IMR-90 (cell line): ENCODE results near the gene GPC6. TPM values are rescaled to one million over a fixed set of nuclear protein-coding genes. Genes with fewer than 3 reads are reported as not detected.
A peak's percentile ranks its signal among the peaks of the same experiment; 100 is the strongest.

ENCODE experiments used
- ATAC-seq: fragments of 200-7000 bp; cut with Tn5 transposase; 2 replicates; pipeline ENCODE4 v1.9.1; 2020; ENCODE audit warnings: low read depth, mild to moderate bottlenecking, moderate library complexity
- BruUV-seq: library from RNA; stranded (reverse); fragments of 400-500 nt; replicated peaks from 2 replicates; lab custom pipeline; 2021; lab: Mats Ljungman, UMichigan
- CTCF ChIA-PET: fragments of 300-600 bp; formaldehyde crosslinking; extraction: SDS; loops from one replicate; lab custom pipeline; 2021; ENCODE audit warnings: antibody characterized with exemption; lab: Yijun Ruan, JAX
- POLR2A ChIA-PET: fragments of 300-600 bp; sonication (Branson Sonifier 250); formaldehyde crosslinking; loops from one replicate; lab custom pipeline; 2022; ENCODE audit warnings: antibody characterized with exemption; ENCODE audit not compliant: unreplicated experiment; lab: Charles Lee
- DNase-seq: peaks from one replicate; pipeline ENCODE4 v3.0.0; 2013
- H2AFZ ChIP-seq: replicated peaks from 2 replicates; pipeline ENCODE3; 2013; ENCODE audit warnings: low read length, mild to moderate bottlenecking; ENCODE audit not compliant: poor library complexity
- H2AK5ac ChIP-seq: 2 replicates; pipeline ENCODE4 v1.6.1; 2013; ENCODE audit warnings: low read depth, low read length, inconsistent platforms
- H2AK9ac ChIP-seq: replicated peaks from 2 replicates; pipeline ENCODE3; 2013; ENCODE audit warnings: mild to moderate bottlenecking, low read depth, low read length, moderate library complexity; ENCODE audit not compliant: poor library complexity
- H2BK120ac ChIP-seq: 2 replicates; pipeline ENCODE4 v1.6.1; 2013; ENCODE audit warnings: low read depth, low read length, inconsistent platforms
- H2BK15ac ChIP-seq: 3 replicates; pipeline ENCODE4 v1.6.1; 2013; ENCODE audit warnings: low read depth, low read length, inconsistent platforms
- H2BK20ac ChIP-seq: 2 replicates; pipeline ENCODE4 v1.6.1; 2013; ENCODE audit warnings: low read depth, mild to moderate bottlenecking, inconsistent platforms, low read length, moderate library complexity
- H2BK5ac ChIP-seq: 2 replicates; pipeline ENCODE4 v1.6.1; 2013; ENCODE audit warnings: mild to moderate bottlenecking, low read depth, low read length, inconsistent platforms; ENCODE audit not compliant: poor library complexity, severe bottlenecking
- H3K14ac ChIP-seq: replicated peaks from 2 replicates; pipeline ENCODE4 v1.6.1; 2013; ENCODE audit warnings: low read depth, low read length, inconsistent platforms
- H3K18ac ChIP-seq: 2 replicates; pipeline ENCODE4 v1.6.1; 2013; ENCODE audit warnings: low read depth, low read length, control low read depth
- H3K23ac ChIP-seq: 2 replicates; pipeline ENCODE4 v1.6.1; 2013; ENCODE audit warnings: low read depth, low read length, inconsistent platforms
- H3K27ac ChIP-seq: 2 replicates; pipeline ENCODE4 v1.5.1; 2013; ENCODE audit warnings: mild to moderate bottlenecking, control low read depth, low read length; ENCODE audit not compliant: insufficient read depth
- H3K27me3 ChIP-seq: 2 replicates; pipeline ENCODE4 v1.6.1; 2013; ENCODE audit warnings: low read length; ENCODE audit not compliant: control insufficient read depth, insufficient read depth
- H3K36me3 ChIP-seq: 2 replicates; pipeline ENCODE4 v1.6.1; 2013; ENCODE audit warnings: low read length, mixed read lengths; ENCODE audit not compliant: control insufficient read depth, insufficient read depth
- H3K4ac ChIP-seq: 2 replicates; pipeline ENCODE4 v1.6.1; 2013; ENCODE audit warnings: low read depth, low read length, inconsistent platforms
- H3K4me1 ChIP-seq: 2 replicates; pipeline ENCODE4 v1.6.1; 2013; ENCODE audit warnings: low read length, mixed read lengths; ENCODE audit not compliant: control insufficient read depth, insufficient read depth
- H3K4me2 ChIP-seq: 2 replicates; pipeline ENCODE4 v1.6.1; 2013; ENCODE audit warnings: low read depth, mild to moderate bottlenecking, control low read depth, low read length, moderate library complexity
- H3K4me3 ChIP-seq: 2 replicates; pipeline ENCODE4 v1.5.1; 2013; ENCODE audit warnings: low read depth, mild to moderate bottlenecking, control low read depth, low read length, moderate library complexity; ENCODE audit not compliant: insufficient read depth
- H3K56ac ChIP-seq: 2 replicates; pipeline ENCODE4 v1.6.1; 2013; ENCODE audit warnings: low read length, inconsistent platforms; ENCODE audit not compliant: insufficient read depth; ENCODE audit errors: extremely low read depth
- H3K79me1 ChIP-seq, 2 experiments: 2 replicates each; pipeline ENCODE4 v1.6.1; 2013; ENCODE audit warnings: low read length in 2 of 2, inconsistent platforms in 1 of 2, low read depth in 1 of 2
- H3K9ac ChIP-seq: 2 replicates; pipeline ENCODE4 v1.6.1; 2013; ENCODE audit warnings: low read depth, low read length, control low read depth
- H3K9me1 ChIP-seq: 2 replicates; pipeline ENCODE4 v1.6.1; 2013; ENCODE audit warnings: low read length, inconsistent platforms; ENCODE audit not compliant: insufficient read depth
- H3K9me3 ChIP-seq: 2 replicates; pipeline ENCODE4 v1.6.1; 2013; ENCODE audit warnings: low read length; ENCODE audit not compliant: control insufficient read depth, insufficient read depth
- H4K20me1 ChIP-seq: 2 replicates; pipeline ENCODE4 v1.6.1; 2013; ENCODE audit warnings: low read length, inconsistent platforms; ENCODE audit not compliant: insufficient read depth
- H4K5ac ChIP-seq: 2 replicates; pipeline ENCODE4 v1.6.1; 2013; ENCODE audit warnings: mild to moderate bottlenecking, low read depth, low read length, control low read depth
- H4K8ac ChIP-seq, 2 experiments: 2 replicates each; pipeline ENCODE4 v1.6.1; 2013; ENCODE audit warnings: low read depth in 2 of 2, low read length in 2 of 2, control low read depth in 1 of 2, inconsistent platforms in 1 of 2
- H4K91ac ChIP-seq: 2 replicates; pipeline ENCODE4 v1.6.1; 2013; ENCODE audit warnings: low read depth, low read length, inconsistent platforms; ENCODE audit not compliant: insufficient read depth
- CEBPB ChIP-seq: IDR thresholded peaks from 2 replicates; pipeline ENCODE4 v1.6.1; 2012; ENCODE audit warnings: low read depth, low read length, improper control_type of control experiment
- CHD1 ChIP-seq: IDR thresholded peaks from 2 replicates; pipeline ENCODE4 v1.6.1; 2012; ENCODE audit warnings: low read depth, low read length, improper control_type of control experiment
- FOS ChIP-seq: fragments of 150-350 bp; IDR thresholded peaks from 2 replicates; pipeline ENCODE4 v1.6.1; 2016; ENCODE audit warnings: low read depth, low read length
- POLR2A ChIP-seq: IDR thresholded peaks from 2 replicates; pipeline ENCODE4 v1.6.1; 2012; ENCODE audit warnings: mild to moderate bottlenecking, low read depth, low read length
- RFX5 ChIP-seq: IDR thresholded peaks from 2 replicates; pipeline ENCODE4 v1.8.0; 2012; ENCODE audit warnings: low read depth, mild to moderate bottlenecking, low read length, moderate library complexity
- SMC3 ChIP-seq: fragments of 150-350 bp; IDR thresholded peaks from 2 replicates; pipeline ENCODE4 v1.6.1; 2016; ENCODE audit warnings: low read depth, mild to moderate bottlenecking, antibody characterized with exemption, low read length, moderate library complexity
- WGBS, 2 experiments: methylation state at CpG; one replicate each; pipeline versions ENCODE4 v1.1.5 to v1.1.7; 2013; ENCODE audit warnings: missing lambda C conversion rate in 2 of 2; ENCODE audit not compliant: insufficient read length in 1 of 2; ENCODE audit errors: extremely low coverage in 2 of 2; 5-methylcytosine and 5-hydroxymethylcytosine counted together
- dilution Hi-C: fragments of 300-500 bp; cut with HindIII; formaldehyde crosslinking; loops from one replicate; pipeline ENCODE4 v1.14.3; 2018; ENCODE audit warnings: low sequenced_read_pairs; ENCODE audit not compliant: unreplicated experiment
- in situ Hi-C: fragments of 300-500 bp; cut with MboI; formaldehyde crosslinking; loops from 3 replicates; pipeline ENCODE4 v1.14.3; 2019; ENCODE audit warnings: low sequenced_read_pairs, inconsistent platforms, mixed read lengths
- intact Hi-C: fragments of 100-400 bp; cut with micrococcal nuclease; formaldehyde crosslinking; loops from 2 replicates; pipeline ENCODE4 v1.10.0; 2022
- polyA plus RNA-seq, 3 experiments: library from polyadenylated mRNA; depleted of rRNA; stranded (reverse); fragments of >200 nt; gene quantifications; 2 replicates each; pipeline ENCODE4 v1.2.3, GENCODE V29; 2012; ENCODE audit warnings: low replicate concordance in 1 of 3
- total RNA-seq: library from RNA; depleted of rRNA; stranded (reverse); fragments of >200 nt; gene quantifications from 2 replicates; pipeline ENCODE4 v1.2.3, GENCODE V29; 2012
- TF ChIP-seq, protein P1 (sequence below): conservative IDR thresholded peaks from 2 replicates; pipeline ENCODE4 v1.5.1; 2012; ENCODE audit warnings: mild to moderate bottlenecking, low read depth, low read length, improper control_type of control experiment

GPC6 gene
- total and polyA plus RNA-seq, 2 of the 4 experiments (the other 2 are of a cell fraction) = 14.9 to 39.4 TPM

DNA sequence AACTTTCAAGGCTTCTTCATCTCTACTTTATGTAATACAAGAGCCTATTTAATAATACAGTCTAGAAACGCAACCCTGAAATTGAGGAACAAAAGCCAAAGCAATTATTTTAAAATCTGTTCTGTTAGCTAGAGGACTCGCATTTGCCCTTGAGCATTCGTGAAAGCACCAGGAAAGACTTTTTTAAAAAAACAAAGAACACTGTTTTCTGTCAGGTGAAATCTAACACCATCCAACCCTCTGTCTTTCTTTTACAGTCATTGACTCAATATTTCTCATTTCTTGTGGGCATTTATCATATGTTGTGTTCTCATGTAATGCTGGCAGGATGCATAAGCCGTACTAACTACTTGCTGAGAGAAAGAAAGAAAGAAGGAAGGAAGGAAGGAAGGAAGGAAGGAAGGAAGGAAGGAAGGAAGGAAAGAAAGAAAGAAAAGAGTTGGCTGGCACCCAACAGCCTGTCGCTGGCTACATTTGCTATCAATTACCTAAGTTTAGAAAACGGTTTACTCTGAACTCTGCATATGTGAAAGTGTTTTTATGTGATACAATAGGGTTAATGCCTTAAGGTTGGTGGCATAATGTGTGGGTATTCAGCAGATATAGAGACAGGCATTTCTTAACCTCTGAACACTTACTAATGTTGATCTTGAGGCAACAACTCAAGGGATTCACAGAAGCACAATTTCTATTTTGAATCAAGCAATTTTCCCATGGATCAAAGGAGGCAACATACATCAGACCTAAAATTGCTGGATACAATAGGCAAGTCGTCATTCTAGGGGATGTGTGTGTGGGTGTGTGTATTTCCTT lies 807.4 kb downstream of the GPC6 start:
- TF ChIP-seq CEBPB (no peak), FOS (no peak), POLR2A (no peak), SMC3 (no peak), RFX5 (no peak), CHD1 (no peak)
- TF ChIP-seq, protein P1, sequence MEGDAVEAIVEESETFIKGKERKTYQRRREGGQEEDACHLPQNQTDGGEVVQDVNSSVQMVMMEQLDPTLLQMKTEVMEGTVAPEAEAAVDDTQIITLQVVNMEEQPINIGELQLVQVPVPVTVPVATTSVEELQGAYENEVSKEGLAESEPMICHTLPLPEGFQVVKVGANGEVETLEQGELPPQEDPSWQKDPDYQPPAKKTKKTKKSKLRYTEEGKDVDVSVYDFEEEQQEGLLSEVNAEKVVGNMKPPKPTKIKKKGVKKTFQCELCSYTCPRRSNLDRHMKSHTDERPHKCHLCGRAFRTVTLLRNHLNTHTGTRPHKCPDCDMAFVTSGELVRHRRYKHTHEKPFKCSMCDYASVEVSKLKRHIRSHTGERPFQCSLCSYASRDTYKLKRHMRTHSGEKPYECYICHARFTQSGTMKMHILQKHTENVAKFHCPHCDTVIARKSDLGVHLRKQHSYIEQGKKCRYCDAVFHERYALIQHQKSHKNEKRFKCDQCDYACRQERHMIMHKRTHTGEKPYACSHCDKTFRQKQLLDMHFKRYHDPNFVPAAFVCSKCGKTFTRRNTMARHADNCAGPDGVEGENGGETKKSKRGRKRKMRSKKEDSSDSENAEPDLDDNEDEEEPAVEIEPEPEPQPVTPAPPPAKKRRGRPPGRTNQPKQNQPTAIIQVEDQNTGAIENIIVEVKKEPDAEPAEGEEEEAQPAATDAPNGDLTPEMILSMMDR = no peak
- dilution Hi-C loops (no loop called here), in situ Hi-C loops (no loop called here), intact Hi-C loops (no loop called here)
- no peak overlapping the region for H2BK5ac ChIP-seq
- H3K4me3 ChIP-seq = no peak overlapping the region
- no peak overlapping the region for H3K4me2 ChIP-seq
- no peak overlapping the region for H2AK5ac ChIP-seq
- H3K4ac ChIP-seq = no peak overlapping the region
- no peak overlapping the region for H2BK120ac ChIP-seq
- WGBS, 2 experiments = 88% methylated on average over 1 of the region's 7 CpGs; no CpG with 5 or more reads in 1 of the 2 experiments
- no peak overlapping the region for H3K23ac ChIP-seq
- no peaks in the 10 kb centered on the region for H3K27me3 ChIP-seq
- H3K14ac ChIP-seq = no peak overlapping the region
- H2AFZ ChIP-seq = no peak overlapping the region
- H3K9me1 ChIP-seq = no peaks in the 10 kb centered on the region
- H4K91ac ChIP-seq = no peak overlapping the region
- no peaks in the 10 kb centered on the region for H3K4me1 ChIP-seq
- H2AK9ac ChIP-seq = no peak overlapping the region
- ChIA-PET POLR2A (no interaction called here), CTCF (no interaction called here)
- H4K5ac ChIP-seq = no peak overlapping the region
- no peak overlapping the region for H3K56ac ChIP-seq
- H2BK15ac ChIP-seq = no peak overlapping the region
- H3K79me1 ChIP-seq = no peaks in the 10 kb centered on the region
- no peak overlapping the region for H2BK20ac ChIP-seq
- no peaks in the 10 kb centered on the region for H3K9me3 ChIP-seq
- H3K18ac ChIP-seq = no peak overlapping the region
- BruUV-seq = no TSS peak
- H3K9ac ChIP-seq = no peak overlapping the region
- H3K36me3 ChIP-seq = no peaks in the 10 kb centered on the region
- H4K20me1 ChIP-seq = no peaks in the 10 kb centered on the region
- H4K8ac ChIP-seq = no peak overlapping the region
- peak; percentile 3 for DNase-seq
- ATAC-seq = no peak
- no peak overlapping the region for H3K27ac ChIP-seq
